ENCODE data around the gene TJP1.
"Not testable (repeated sequence)": the region's sequence is repeated elsewhere in the genome, so short reads cannot be mapped to it uniquely, and the experiment has no call there.

The TJP1 gene

GRCh38 chr15:29799859-29800258, 22.4 kb downstream of the TJP1 start:
- no peak for DNase-seq (ENCODE audit: low read depth)

- DNase-seq (ENCODE audit: low read depth), result no peak
Observed at GRCh38 chr15:29795610-29796009, 26.7 kb downstream of the TJP1 start.

- no peak for DNase-seq (ENCODE audit: low read depth)
Observed at GRCh38 chr15:29792426-29793159, 29.7 kb downstream of the TJP1 start.

GRCh38 chr15:29790607-29791006, 31.7 kb downstream of the TJP1 start:
- DNase-seq (ENCODE audit: low read depth), result no peak

- DNase-seq (ENCODE audit: low read depth), result no peak
Observed at GRCh38 chr15:29789871-29790270, 32.4 kb downstream of the TJP1 start.

GRCh38 chr15:29788433-29789034, 33.7 kb downstream of the TJP1 start:
- DNase-seq (ENCODE audit: low read depth), result no peak

GRCh38 chr15:29787767-29788166, 34.5 kb downstream of the TJP1 start:
- no peak for DNase-seq (ENCODE audit: low read depth)

GRCh38 chr15:29785642-29786041, 36.6 kb downstream of the TJP1 start:
- DNase-seq (ENCODE audit: low read depth), result no peak

GRCh38 chr15:29785136-29785535, 37.1 kb downstream of the TJP1 start:
- DNase-seq (ENCODE audit: low read depth), result no peak

GRCh38 chr15:29784413-29784812, 37.9 kb downstream of the TJP1 start:
- DNase-seq (ENCODE audit: low read depth), result no peak

GRCh38 chr15:29782816-29783215, 39.5 kb downstream of the TJP1 start:
- DNase-seq (ENCODE audit: low read depth), result not testable (repeated sequence)

GRCh38 chr15:29778382-29778781, 43.9 kb downstream of the TJP1 start:
- DNase-seq (ENCODE audit: low read depth), result no peak

- DNase-seq (ENCODE audit: low read depth), result no peak
Observed at GRCh38 chr15:29776859-29777258, 45.4 kb downstream of the TJP1 start.

GRCh38 chr15:29774900-29775299, 47.4 kb downstream of the TJP1 start:
- DNase-seq (ENCODE audit: low read depth), result no peak

- no peak for DNase-seq (ENCODE audit: low read depth)
Observed at GRCh38 chr15:29773816-29774215, 48.5 kb downstream of the TJP1 start.

GRCh38 chr15:29773000-29773399, 49.3 kb downstream of the TJP1 start:
- DNase-seq (ENCODE audit: low read depth), result no peak

- no peak for DNase-seq (ENCODE audit: low read depth)
Observed at GRCh38 chr15:29770796-29771195, 51.5 kb downstream of the TJP1 start.

- no peak for DNase-seq (ENCODE audit: low read depth)
Observed at GRCh38 chr15:29765898-29766527, 56.3 kb downstream of the TJP1 start.

- DNase-seq (ENCODE audit: low read depth), result no peak
Observed at GRCh38 chr15:29765234-29765841, 56.9 kb downstream of the TJP1 start.

GRCh38 chr15:29759596-29759995, 62.7 kb downstream of the TJP1 start:
- DNase-seq (ENCODE audit: low read depth), result no peak

- DNase-seq (ENCODE audit: low read depth), result no peak
Observed at GRCh38 chr15:29756358-29757267, 65.7 kb downstream of the TJP1 start.

GRCh38 chr15:29754009-29754408, 68.3 kb downstream of the TJP1 start:
- DNase-seq (ENCODE audit: low read depth), result not testable (repeated sequence)
